ENCODE results near the gene RMND5A. TPM values are rescaled to one million over a fixed set of nuclear protein-coding genes. Genes with fewer than 3 reads are reported as not detected.

RMND5A gene
- total RNA-seq, 2 donors from 2014 or later = 27.4 to 28.5 TPM

DNA sequence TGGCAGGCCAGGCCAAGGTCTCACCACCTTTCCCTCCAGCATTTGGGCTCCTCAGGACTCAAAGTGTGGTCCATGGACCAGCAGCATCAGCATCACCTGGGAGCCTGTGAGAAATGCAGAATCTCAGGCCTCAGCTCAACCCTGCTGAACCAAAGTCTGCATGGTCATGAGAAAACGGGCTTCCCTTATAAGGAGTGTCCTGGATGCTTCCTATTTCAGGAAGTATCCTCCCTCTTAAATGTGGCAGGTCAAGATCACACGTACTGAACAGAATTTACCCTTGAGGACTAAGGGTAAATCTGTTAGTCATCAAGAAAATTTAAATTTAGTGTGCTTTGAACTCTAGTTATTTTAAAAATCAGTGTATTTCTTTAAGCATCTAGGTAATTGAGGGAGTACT, 58.9 kb downstream of the RMND5A start:
- Histone ChIP-seq H3K27ac (no peak overlapping the region), H3K4me3 (no peak overlapping the region), H3K36me3 (replicated peaks in 1 of 2; ENCODE audit: insufficient read depth in 1 of 2, low read depth in 2 of 2) (peaks cover 0 to 5% of the 10 kb centered on the region in 2 donors), H3K4me1 (no peaks in the 10 kb centered on the region), H3K9me3 (no peaks in the 10 kb centered on the region), H3K27me3 (no peaks in the 10 kb centered on the region)
- intact Hi-C loops (cut with DNase I) = no loop called here
- no peak for DNase-seq
- 65 to 67% methylated on average over 2 of the region's 2 CpGs for WGBS, 2 donors
- ATAC-seq = no peak
- TF ChIP-seq, protein P1, sequence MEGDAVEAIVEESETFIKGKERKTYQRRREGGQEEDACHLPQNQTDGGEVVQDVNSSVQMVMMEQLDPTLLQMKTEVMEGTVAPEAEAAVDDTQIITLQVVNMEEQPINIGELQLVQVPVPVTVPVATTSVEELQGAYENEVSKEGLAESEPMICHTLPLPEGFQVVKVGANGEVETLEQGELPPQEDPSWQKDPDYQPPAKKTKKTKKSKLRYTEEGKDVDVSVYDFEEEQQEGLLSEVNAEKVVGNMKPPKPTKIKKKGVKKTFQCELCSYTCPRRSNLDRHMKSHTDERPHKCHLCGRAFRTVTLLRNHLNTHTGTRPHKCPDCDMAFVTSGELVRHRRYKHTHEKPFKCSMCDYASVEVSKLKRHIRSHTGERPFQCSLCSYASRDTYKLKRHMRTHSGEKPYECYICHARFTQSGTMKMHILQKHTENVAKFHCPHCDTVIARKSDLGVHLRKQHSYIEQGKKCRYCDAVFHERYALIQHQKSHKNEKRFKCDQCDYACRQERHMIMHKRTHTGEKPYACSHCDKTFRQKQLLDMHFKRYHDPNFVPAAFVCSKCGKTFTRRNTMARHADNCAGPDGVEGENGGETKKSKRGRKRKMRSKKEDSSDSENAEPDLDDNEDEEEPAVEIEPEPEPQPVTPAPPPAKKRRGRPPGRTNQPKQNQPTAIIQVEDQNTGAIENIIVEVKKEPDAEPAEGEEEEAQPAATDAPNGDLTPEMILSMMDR (IDR thresholded peaks at IDR 0.05) = no peak
- TF ChIP-seq POLR2A (IDR thresholded peaks at IDR 0.05) = no peak

- no peaks in the 10 kb centered on the region for H3K9me3 ChIP-seq
- no peak for TF ChIP-seq POLR2A (IDR thresholded peaks at IDR 0.05)
- TF ChIP-seq, protein P1 (IDR thresholded peaks at IDR 0.05) = no peak
- DNase-seq (no peak), ATAC-seq (no peak)
- intact Hi-C loops (cut with DNase I) = no loop called here
- H3K36me3 ChIP-seq (replicated peaks in 1 of 2; ENCODE audit: insufficient read depth in 1 of 2, low read depth in 2 of 2) = no peaks in the 10 kb centered on the region
- H3K4me1 ChIP-seq = no peaks in the 10 kb centered on the region
- H3K27ac ChIP-seq = no peak overlapping the region
- no peak overlapping the region for H3K4me3 ChIP-seq
- no peaks in the 10 kb centered on the region for H3K27me3 ChIP-seq
- WGBS, 2 donors = 64 to 70% methylated on average over 3 of the region's 3 CpGs
These were observed 59.9 kb downstream of the RMND5A start for GRCh38 chr2:86779971-86780370.

DNA sequence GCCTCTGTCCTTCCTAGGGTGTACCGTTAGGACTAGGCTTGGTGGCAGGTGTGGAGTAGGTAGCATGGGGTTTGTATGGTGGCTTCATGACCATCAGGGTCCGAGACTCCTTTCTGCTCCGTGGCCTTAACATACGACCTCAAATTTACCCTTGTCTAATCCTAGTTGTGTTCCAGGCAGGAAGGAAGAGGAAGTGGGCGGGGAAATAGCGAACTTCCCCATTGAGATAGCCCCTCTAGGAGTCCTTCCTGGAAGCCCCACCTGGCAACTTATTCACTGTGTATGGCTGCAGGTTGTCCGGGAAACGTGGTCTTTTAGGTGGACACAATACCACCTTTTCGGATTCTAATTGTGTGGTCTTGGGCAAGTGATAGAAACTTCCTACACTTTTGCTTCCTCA, 61.3 kb downstream of the RMND5A start:
- Histone ChIP-seq H3K27ac (no peak overlapping the region), H3K4me3 (no peak overlapping the region), H3K9me3 (no peaks in the 10 kb centered on the region), H3K4me1 (no peaks in the 10 kb centered on the region), H3K27me3 (no peaks in the 10 kb centered on the region), H3K36me3 (replicated peaks in 1 of 2; ENCODE audit: insufficient read depth in 1 of 2, low read depth in 2 of 2) (no peaks in the 10 kb centered on the region)
- ATAC-seq (no peak), DNase-seq (no peak)
- WGBS, 2 donors = 71 to 72% methylated on average over 9 of the region's 9 CpGs
- intact Hi-C loops (cut with DNase I) = no loop called here
- TF ChIP-seq POLR2A (IDR thresholded peaks at IDR 0.05) = no peak
- TF ChIP-seq, protein P1 (IDR thresholded peaks at IDR 0.05) = no peak

- no peaks in the 10 kb centered on the region for H3K9me3 ChIP-seq
- no peak for DNase-seq
- 73 to 84% methylated on average over 6 to 7 of the region's 7 CpGs for WGBS, 2 donors
- no peaks in the 10 kb centered on the region for H3K36me3 ChIP-seq (replicated peaks in 1 of 2; ENCODE audit: insufficient read depth in 1 of 2, low read depth in 2 of 2)
- no peak overlapping the region for H3K4me3 ChIP-seq
- intact Hi-C loops (cut with DNase I) = no loop called here
- H3K27me3 ChIP-seq = no peaks in the 10 kb centered on the region
- TF ChIP-seq, protein P1 (IDR thresholded peaks at IDR 0.05) = no peak
- TF ChIP-seq POLR2A (IDR thresholded peaks at IDR 0.05) = no peak
- no peaks in the 10 kb centered on the region for H3K4me1 ChIP-seq
- H3K27ac ChIP-seq = no peak overlapping the region
- ATAC-seq = no peak
These were observed 62.7 kb downstream of the RMND5A start for GRCh38 chr2:86782748-86783147.

DNA sequence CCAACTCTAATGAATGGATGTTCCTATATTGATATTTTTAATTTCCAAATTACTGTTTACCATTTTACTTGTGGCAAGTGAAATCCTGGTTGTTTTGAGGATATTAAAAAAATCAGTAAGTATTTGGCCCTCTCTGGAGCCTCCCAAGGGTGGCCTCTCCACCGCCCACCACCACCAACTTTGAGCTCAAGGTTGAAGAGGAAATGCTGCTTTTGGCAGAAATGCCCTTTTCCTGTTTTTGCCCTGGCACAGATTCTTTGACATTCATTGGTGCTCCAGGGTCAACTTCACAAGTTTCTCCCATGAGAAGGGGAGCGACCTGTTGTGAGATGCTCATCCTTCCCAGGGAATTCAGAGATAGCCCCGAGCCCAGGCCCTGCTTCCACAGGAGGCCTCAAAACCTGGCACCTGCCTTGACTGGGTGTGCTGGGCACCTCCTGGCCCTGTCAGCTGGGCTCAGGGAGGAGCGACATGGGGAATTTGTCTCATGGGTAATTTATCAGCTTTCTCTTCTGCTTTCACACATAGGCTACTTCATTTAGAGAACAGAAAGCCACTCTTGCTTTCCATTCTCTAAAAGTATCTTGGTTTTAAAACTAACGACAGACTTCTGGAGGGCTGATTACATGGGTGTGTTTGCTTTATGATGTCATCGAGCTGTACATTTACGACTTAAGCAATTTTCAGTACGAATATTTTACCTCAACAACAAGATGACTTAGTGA, 63.7 kb downstream of the RMND5A start:
- no peak overlapping the region for H3K4me3 ChIP-seq
- H3K36me3 ChIP-seq (replicated peaks in 1 of 2; ENCODE audit: insufficient read depth in 1 of 2, low read depth in 2 of 2) = no peaks in the 10 kb centered on the region
- WGBS, 2 donors = 57 to 61% methylated on average over 8 of the region's 8 CpGs
- peaks cover 1% of the 10 kb centered on the region for H3K4me1 ChIP-seq
- TF ChIP-seq, protein P1 (IDR thresholded peaks at IDR 0.05) = no peak
- no peak for TF ChIP-seq POLR2A (IDR thresholded peaks at IDR 0.05)
- H3K27me3 ChIP-seq = no peaks in the 10 kb centered on the region
- DNase-seq (no peak), ATAC-seq (no peak)
- no peak overlapping the region for H3K27ac ChIP-seq
- intact Hi-C loops (cut with DNase I) = no loop called here
- no peaks in the 10 kb centered on the region for H3K9me3 ChIP-seq

Measured in body of pancreas (tissue), 4 donors.